ENCODE data around the gene TMEM43.

DNA sequence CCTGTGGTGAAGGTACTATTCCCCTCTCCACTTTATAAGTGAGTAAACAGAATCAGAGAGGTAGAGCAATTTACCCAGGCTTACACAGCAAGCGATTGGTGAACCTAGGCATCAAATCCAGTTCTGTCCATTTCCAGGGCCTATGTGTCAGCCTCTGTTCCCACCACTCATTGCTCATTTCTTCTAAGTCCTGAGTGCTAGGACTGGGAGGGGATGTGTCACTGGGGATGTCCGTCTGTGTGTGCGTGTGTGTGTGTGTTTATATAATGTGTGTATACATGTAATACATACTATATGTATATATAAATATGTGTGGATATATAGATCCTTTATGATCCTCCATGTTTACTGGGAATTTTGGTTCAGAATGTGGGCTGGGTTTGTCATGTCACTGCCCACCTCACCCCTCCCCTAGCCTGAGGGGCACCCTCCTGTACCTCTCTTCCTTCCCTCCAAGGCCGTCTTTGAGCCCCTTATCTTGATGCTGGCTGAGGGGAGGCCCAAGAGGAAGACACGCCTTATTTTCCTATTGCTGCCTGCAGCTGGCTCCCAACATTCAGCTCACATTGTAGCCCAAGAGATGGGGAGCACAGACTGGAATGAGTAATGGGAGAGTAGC lies 2.1 kb downstream of the TMEM43 start:
- TF ChIP-seq, protein P1, sequence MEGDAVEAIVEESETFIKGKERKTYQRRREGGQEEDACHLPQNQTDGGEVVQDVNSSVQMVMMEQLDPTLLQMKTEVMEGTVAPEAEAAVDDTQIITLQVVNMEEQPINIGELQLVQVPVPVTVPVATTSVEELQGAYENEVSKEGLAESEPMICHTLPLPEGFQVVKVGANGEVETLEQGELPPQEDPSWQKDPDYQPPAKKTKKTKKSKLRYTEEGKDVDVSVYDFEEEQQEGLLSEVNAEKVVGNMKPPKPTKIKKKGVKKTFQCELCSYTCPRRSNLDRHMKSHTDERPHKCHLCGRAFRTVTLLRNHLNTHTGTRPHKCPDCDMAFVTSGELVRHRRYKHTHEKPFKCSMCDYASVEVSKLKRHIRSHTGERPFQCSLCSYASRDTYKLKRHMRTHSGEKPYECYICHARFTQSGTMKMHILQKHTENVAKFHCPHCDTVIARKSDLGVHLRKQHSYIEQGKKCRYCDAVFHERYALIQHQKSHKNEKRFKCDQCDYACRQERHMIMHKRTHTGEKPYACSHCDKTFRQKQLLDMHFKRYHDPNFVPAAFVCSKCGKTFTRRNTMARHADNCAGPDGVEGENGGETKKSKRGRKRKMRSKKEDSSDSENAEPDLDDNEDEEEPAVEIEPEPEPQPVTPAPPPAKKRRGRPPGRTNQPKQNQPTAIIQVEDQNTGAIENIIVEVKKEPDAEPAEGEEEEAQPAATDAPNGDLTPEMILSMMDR (IDR thresholded peaks at IDR 0.05; ENCODE audit: poor library complexity), result no peak
- no peak for TF ChIP-seq EZH2phosphoT487 (IDR thresholded peaks at IDR 0.05; ENCODE audit: low read depth, severe bottlenecking, unreplicated experiment)
- no peak for TF ChIP-seq EZH2 (IDR thresholded peaks at IDR 0.05; ENCODE audit: borderline replicate concordance)

All from hepatocyte (in vitro differentiated cells).